Measurements from ENCODE around the gene C1QTNF3. TPM values are rescaled to one million over a fixed set of nuclear protein-coding genes. Genes with fewer than 3 reads are reported as not detected.

The C1QTNF3 gene
- total and polyA plus RNA-seq, 2 of the 8 experiments (the other 6 are each of a cell fraction or from before 2014, with no cell fraction given), result 1.0 to 1.2 TPM

DNA sequence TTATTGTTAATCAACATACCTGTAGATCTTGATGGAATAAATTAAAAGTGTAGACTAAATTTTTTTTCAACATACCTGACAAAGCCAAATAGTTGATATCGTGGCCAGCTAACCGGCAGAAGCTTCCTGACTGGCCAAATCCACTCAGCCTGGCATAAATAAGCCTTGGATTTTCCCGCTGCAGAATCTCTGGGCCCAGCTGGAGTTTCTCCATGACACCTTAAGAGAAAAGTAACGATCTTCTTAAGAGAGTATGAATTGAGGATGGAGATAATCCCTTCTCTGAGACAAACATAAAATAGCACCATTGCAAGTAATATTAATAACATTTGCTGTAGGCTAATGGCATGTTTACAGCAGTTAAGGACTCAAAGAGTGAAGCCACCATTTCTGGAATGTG is 37.3 kb downstream of the C1QTNF3 start:
- Histone ChIP-seq H3K4ac (replicated peaks; ENCODE audit: insufficient read length, low read depth, low read length) (no peak overlapping the region), H3K27me3 (replicated peaks in 1 of 4; ENCODE audit: control insufficient read depth in 3 of 4, extremely low read depth in 1 of 4, insufficient read depth in 3 of 4, low read length in 3 of 4) (no peaks in the 10 kb centered on the region), H4K5ac (ENCODE audit: insufficient read length, low read depth, low read length) (no peak overlapping the region), H3K18ac (ENCODE audit: extremely low read depth, low read length) (no peak overlapping the region), H3K56ac (replicated peaks; ENCODE audit: insufficient read length, low read depth, low read length) (no peak overlapping the region), H3K23ac (ENCODE audit: insufficient read length) (no peak overlapping the region), H4K20me1 (replicated peaks in 1 of 2; ENCODE audit: control insufficient read depth in 1 of 2, insufficient read depth in 2 of 2, low read length in 2 of 2) (no peaks in the 10 kb centered on the region), H2BK12ac (ENCODE audit: low read depth, low read length) (no peak overlapping the region), H2BK20ac (ENCODE audit: low read length) (no peak overlapping the region), H2BK5ac (ENCODE audit: low read depth, low read length) (no peak overlapping the region), H2AFZ (ENCODE audit: low read length) (no peak overlapping the region), H3K9ac (replicated peaks in 1 of 4; ENCODE audit: extremely low read depth in 1 of 4, low read depth in 3 of 4, low read length in 3 of 4) (no peak overlapping the region), H3K79me1 (ENCODE audit: low read depth, low read length) (no peaks in the 10 kb centered on the region), H3K36me3 (ENCODE audit: control insufficient read depth in 2 of 4, insufficient read depth in 4 of 4, low read length in 3 of 4) (peaks cover 0 to 13% (median 3%) of the 10 kb centered on the region in 4 experiments; a peak in 5 of 8 replicates), H4K91ac (replicated peaks; ENCODE audit: insufficient read length, low read length) (no peak overlapping the region), H3K4me1 (replicated peaks in 1 of 4; ENCODE audit: control insufficient read depth in 3 of 4, insufficient read depth in 4 of 4, low read length in 3 of 4) (peaks cover 1 to 5% (median 4%) of the 10 kb centered on the region in 4 experiments; a peak in 5 of 7 replicates), H2BK120ac (replicated peaks; ENCODE audit: low read depth, low read length) (no peak overlapping the region), H2AK5ac (ENCODE audit: low read depth, low read length) (no peak overlapping the region), H2BK15ac (ENCODE audit: low read length) (no peak overlapping the region), H3K14ac (ENCODE audit: insufficient read length) (no peak overlapping the region), H3K4me2 (ENCODE audit: insufficient read depth in 1 of 2, low read depth in 2 of 2, low read length in 2 of 2) (no peak overlapping the region), H3K79me2 (ENCODE audit: control insufficient read depth in 1 of 2, insufficient read depth in 2 of 2, low read length in 2 of 2) (no peaks in the 10 kb centered on the region), H3K9me3 (ENCODE audit: insufficient read depth in 2 of 2, low read depth in 1 of 2, low read length in 1 of 2) (no peaks in the 10 kb centered on the region), H3K23me2 (ENCODE audit: low read depth, low read length) (peaks cover 3% of the 10 kb centered on the region), H3K4me3 (ENCODE audit: extremely low read depth in 1 of 4, insufficient read depth in 2 of 4, low read depth in 3 of 4, low read length in 4 of 4) (no peak overlapping the region), H4K8ac (ENCODE audit: extremely low read depth, insufficient read depth, low read length) (no peak overlapping the region), H3K27ac (ENCODE audit: low read depth, low read length) (no peak overlapping the region)
- TF ChIP-seq KDM5A (IDR thresholded peaks at IDR 0.05; ENCODE audit: low read length), result no peak
- CTCF ChIA-PET (ENCODE audit: partially characterized antibody), result interaction anchor here (1.6 kb wide), 1 partner anchor 9 kb away, joined by 4 read pairs; no protein-coding TSS in a partner anchor
- POLR2A ChIA-PET (ENCODE audit: partially characterized antibody), result interaction anchor here (1.3 kb wide), 1 partner anchor 9 kb away, joined by 4 read pairs; no protein-coding TSS in a partner anchor
- whole genome bisulfite sequencing, 2 experiments (ENCODE audit: extremely low coverage in 1 of 2, insufficient coverage in 1 of 2, insufficient read length in 1 of 2, insufficient replicate concordance in 2 of 2, low coverage in 1 of 2, low lambda C conversion rate in 2 of 2, missing lambda C conversion rate in 1 of 2), result 94% methylated on average over 4 of the region's 4 CpGs; no CpG with 5 or more reads in 1 of the 2 experiments
- DNase-seq (ENCODE audit: low read depth in 1 of 2, low spot score in 2 of 2) (no peak), FAIRE-seq (no peak)
